ENCODE data around the gene CADPS.

GRCh38 chr3:62574266-62574898 is 300.8 kb downstream of the CADPS start:
- no peak for TF ChIP-seq CTCF (IDR thresholded peaks at IDR 0.05; ENCODE audit: poor library complexity, severe bottlenecking)
- TF ChIP-seq MXI1 (conservative IDR thresholded peaks at IDR 0.05; ENCODE audit: poor library complexity, severe bottlenecking), result no peak
- TF ChIP-seq EP300 (conservative IDR thresholded peaks at IDR 0.05; ENCODE audit: poor library complexity, severe bottlenecking), result no peak
- TF ChIP-seq POLR2AphosphoS5 (IDR thresholded peaks at IDR 0.05), result no peak

All from neural cell (in vitro differentiated cells).